ENCODE results near the gene DENND4A.

GRCh38 chr15:65612949-65613744 lies 178.9 kb downstream of the DENND4A start:
- TF ChIP-seq, protein P1, sequence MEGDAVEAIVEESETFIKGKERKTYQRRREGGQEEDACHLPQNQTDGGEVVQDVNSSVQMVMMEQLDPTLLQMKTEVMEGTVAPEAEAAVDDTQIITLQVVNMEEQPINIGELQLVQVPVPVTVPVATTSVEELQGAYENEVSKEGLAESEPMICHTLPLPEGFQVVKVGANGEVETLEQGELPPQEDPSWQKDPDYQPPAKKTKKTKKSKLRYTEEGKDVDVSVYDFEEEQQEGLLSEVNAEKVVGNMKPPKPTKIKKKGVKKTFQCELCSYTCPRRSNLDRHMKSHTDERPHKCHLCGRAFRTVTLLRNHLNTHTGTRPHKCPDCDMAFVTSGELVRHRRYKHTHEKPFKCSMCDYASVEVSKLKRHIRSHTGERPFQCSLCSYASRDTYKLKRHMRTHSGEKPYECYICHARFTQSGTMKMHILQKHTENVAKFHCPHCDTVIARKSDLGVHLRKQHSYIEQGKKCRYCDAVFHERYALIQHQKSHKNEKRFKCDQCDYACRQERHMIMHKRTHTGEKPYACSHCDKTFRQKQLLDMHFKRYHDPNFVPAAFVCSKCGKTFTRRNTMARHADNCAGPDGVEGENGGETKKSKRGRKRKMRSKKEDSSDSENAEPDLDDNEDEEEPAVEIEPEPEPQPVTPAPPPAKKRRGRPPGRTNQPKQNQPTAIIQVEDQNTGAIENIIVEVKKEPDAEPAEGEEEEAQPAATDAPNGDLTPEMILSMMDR (IDR thresholded peaks at IDR 0.05), result no peak
- TF ChIP-seq POLR2AphosphoS5 (IDR thresholded peaks at IDR 0.05) (no peak), POLR2A (IDR thresholded peaks at IDR 0.05; ENCODE audit: low read depth) (no peak)
